ENCODE data around the gene CACNA2D2.

The CACNA2D2 gene

DNA sequence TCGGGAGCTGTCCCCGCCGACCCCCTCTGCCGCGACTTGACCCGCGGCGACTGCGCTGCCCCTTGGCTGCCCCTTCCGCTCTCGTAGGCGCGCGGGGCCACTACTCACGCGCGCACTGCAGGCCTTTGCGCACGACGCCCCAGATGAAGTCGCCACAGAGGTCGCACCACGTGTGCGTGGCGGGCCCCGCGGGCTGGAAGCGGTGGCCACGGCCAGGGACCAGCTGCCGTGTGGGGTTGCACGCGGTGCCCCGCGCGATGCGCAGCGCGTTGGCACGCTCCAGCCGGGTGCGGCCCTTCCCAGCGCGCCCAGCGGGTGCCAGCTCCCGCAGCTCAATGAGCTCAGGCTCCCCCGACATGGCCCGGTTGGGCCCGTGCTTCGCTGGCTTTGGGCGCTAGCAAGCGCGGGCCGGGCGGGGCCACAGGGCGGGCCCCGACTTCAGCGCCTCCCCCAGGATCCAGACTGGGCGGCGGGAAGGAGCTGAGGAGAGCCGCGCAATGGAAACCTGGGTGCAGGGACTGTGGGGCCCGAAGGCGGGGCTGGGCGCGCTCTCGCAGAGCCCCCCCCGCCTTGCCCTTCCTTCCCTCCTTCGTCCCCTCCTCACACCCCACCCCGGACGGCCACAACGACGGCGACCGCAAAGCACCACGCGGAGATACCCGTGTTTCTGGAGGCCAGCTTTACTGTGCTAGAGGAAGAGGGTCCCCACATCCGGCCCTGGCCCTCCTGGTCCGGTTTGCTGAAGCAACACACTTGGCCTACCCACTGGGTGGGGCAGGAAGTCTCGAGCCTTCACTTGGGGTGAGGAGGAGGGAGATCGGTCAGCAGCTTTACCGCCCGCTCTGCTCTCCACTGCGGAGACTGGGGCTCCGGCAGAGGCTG is 162.7 kb downstream of the CACNA2D2 start, which contains the start of gene RASSF1:
RASSF1 (minus strand) TSS at position 389 of the 882 bp plus-strand sequence; CDS start at position 358, 31 bp downstream.
- FAIRE-seq, result no peak

DNA sequence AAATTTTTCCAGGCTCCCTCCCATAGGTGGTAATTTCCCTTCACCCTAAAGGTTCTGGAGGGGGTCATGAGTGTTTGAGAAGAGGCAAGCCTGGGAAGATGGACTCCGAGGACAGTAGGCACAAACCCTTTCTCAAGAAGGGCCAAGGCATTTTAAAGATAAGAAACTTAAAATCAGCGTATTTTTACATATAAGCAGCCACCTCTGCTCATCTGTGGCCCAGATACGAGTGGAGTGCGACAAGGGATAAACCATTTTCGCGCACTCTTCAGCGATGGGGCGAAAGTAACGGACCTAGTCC is 163.3 kb downstream of the CACNA2D2 start:
- no peak for FAIRE-seq

DNA sequence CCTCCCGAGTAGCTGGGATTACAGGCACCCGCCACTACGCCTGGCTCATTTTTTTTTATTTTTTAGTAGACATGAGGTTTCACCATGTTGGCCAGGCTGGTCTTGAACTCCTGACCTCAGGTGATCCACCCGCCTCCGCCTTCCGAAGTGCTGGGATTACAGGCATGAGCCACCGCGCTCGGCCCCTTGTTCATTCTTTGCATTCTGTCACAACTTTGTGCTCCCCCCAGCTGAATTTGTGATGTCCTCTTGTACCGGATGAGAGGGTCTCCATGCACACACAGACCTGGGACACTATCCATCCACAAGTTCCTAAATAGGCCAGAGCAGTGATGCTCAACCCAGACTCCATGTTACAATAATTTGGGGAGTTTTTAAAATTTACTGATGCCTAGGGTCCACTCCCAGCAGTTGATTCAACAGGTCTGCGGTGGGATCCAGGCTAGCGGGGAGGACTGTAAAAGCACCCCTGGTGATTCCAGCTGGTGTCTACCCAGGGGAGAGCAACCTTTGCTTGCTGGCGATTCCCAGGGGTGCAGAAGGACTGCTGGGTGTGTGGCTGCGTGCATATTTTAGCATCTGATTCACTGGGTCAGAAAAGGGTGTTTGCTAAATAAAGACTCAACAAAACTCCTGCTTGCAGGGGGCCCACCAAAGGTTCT is 163.8 kb downstream of the CACNA2D2 start:
- FAIRE-seq, result no peak

DNA sequence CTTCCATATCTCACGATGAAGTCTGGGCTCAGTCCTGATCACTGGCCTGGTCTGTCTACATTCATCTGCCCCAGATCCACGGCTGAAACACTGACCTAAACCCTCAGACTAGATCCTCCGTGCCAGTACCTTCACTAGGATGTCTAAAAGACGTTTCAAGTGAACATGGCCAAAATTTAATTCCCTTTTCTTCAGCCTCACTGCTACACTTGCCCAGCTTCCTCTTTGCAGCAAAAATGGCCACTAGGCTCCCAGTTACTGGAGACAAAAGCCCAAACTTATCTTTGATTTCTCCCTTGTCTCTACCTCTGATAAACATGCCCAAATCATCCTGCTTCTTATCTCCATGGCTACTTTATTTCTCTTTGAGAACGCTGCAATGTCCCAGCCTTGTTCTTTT is 164.5 kb downstream of the CACNA2D2 start:
- no peak for FAIRE-seq

DNA sequence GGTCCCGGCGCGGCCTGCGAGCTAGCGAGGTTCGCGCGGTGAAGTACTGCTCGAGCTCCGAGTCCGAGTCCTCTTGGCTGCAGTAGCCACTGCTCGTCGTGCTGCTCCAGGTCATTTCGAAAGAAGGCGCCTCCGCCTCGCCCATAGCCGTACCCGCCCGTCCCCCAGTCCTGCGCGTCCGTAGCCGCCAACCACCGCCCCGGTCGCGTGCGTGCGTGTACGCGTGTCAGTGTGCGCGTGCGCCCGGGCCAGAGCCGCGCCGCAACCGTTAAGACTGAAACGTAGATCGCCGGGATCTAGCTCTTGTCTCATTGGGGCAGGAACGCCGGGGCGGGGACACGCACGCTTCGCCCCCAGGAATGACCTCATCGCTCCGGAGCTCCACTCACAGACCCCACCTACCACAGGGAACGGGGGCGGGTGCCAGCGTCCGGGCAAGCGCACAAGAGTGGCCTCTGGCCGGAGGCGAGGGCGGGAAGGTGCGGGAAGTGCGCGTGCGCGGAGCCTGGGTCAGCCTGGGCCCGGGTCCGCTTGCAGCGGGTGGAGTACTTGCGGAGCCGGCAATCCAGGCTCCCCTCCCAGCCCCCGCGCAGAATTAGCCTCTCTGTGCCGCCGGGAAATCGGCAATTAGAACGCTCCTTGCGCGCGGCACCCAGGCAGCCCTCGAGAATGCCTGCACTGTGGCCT is 166.1 kb downstream of the CACNA2D2 start:
- peak; percentile 97 for FAIRE-seq

DNA sequence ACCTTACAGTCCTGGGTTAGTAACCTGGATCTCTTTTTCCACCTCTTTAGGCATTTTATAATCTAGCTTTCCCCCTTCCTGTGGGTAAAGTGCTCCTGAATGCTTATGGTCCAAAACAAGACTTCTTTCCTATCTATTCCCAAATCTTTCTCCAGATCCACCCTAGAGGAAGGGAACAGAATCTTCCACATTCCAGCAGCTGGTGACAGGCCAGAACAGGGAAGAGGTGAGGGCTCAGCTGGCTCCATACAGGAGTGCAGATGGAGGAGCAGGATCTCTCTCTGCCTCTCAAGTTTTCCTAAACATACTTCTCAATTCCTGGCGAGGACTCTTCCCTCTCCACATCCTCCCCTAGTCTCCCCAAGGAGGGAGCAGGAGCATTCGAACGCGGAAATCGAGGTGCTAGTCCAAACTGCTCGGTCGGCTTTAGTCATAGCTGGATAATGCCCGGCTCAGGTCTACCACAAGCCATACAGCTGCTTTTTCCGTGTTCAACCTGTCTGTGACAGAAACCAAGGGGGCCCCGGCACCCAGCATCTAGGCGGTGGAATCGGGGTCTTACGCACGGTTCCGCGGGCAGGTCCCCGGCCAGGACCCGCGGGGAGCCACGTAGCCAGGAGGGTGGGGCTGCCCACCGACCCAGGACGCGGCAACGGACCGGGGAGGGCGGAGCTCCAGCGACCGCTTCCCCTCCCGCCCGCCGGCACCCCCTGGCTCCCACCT is 166.8 kb downstream of the CACNA2D2 start:
- FAIRE-seq, result no peak

DNA sequence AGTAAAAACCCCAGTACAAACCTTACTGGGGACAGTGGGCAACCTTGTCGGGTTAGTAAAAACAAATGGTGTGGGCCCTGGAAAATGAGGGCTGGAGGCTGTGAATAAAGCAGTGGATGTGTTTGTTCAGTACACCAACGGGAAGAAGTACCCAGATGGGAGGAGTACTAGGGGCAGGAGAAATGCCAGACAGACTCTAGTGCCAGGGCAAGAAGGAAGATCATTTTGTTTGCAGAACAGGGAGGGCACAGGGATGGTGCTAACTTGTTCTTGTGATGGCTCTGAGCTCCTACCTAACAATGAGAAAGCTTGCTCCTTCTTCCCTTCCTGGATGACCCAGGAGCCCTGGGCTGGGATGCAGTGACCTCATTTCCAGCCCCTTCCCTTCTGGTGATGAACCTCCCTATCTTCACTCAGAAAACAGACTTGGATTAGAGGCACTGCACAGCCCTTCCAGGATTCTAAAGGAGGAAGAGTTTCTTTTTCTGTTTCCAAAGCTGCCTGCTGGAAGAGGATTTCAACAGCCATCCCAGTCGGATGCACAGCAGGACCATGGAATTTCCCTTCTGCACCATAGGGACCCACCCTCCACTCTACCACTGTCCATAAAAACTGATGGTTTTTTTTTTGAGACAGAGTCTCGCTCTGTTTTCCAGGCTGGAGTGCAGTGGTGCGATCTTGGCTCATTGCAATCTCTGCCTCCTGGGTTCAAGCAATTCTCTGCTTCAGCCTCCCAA is 168.9 kb downstream of the CACNA2D2 start:
- FAIRE-seq, result no peak

DNA sequence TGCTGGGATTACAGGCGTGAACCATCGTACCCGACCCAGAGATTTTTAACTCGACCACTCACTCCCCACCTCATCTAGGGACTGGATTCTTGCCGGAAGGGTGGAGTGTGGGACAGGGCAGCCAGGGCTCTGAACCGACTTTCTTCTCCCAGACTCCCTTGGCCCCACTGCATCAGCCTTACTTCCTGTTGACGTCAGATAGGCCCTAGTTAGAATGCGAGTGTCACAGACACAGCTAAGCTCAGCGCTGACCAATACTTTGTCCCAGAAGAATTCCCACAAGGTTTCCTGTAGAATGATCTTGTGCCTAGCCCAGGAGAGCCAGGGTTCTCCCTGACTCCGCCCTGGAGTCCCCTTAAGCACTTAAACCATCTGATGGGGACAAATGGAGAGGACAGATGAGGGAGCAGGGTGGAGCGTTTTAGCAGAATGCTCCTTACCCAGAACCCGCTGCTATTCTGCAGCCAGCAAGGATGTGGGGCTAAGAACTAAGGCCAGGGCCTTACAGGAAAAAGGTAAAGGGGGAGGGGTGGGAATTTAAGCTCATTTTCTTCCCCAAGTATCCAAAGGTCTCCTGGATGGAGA is 169.6 kb downstream of the CACNA2D2 start:
- FAIRE-seq, result no peak

DNA sequence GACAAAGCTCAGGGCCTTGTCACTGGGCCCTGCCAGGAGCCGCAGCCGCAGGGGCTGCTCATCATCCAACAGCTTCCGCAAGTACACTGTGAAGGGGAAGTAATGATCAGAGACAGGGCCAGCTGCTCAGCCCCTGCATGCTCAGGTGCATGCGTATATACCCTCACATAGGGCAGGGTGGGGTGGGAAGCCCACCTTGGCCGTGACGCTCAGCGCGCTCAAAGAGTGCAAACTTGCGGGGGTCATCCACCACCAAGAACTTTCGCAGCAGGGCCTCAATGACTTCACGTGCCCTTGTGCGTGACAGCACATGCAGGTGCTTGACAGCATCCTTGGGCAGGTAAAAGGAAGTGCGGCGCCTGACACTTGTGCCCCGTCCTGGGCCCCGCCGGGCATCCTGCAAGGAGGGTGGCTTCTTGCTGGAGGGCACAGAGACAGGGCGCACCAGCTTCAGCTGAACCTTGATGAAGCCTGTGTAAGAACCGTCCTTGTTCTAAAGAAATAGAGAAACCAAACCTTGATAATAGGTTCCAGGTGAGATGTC is 172.0 kb downstream of the CACNA2D2 start:
- FAIRE-seq, result no peak

DNA sequence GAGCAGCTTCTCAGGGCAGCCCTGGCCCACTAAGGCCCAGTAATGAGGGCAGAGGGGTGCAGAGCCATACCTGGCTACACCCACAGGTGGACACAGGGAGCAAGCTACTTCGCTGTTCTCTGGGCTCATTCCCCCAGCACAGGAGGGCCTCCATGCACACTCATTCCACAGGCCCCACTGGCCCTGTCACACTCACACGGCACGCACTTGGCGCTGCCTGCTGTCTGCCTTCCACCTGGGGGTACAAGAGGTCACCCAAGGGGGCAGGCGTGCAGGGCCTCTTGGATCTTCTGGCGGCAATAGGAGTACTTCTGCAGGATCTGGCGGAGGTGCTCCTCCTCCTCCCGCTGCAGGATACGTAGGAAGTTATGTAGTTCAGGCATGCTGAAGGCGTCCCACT is 173.1 kb downstream of the CACNA2D2 start:
- FAIRE-seq, result no peak

DNA sequence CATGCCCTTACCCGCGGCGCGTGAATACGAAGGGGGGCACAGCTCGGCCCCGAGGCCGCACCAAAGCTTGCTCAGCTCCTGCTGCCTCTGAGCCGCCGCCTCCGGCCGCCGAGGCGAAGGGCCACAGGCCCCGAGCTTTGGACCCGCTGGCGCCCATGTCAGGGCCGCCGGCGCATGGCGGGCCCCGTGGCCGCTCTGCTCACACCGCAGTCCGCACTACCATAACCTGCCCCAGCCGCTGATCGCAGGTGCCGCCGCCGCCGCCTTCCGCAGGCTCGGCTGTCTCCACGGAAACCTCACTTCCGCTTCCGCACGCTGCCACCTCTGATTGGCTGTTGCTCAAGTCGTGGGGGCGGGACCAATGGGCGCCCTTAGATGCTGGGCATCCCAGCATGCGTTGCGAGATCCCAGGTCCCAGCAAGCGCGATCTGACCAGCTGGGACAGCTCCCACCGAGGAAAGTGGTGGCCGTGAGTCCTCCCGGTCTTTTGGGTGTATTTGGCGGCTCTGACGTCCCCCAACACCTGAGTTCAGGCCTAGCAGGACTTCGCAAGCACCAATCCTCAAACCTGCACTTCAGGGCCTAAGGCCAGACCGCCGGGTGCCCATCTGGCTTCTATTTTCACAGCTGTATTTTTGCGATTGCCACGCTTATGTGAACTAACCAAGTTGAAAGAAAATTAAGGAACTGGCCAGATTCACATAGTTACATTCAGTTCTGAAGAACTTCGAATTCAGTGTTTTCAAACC is 175.3 kb downstream of the CACNA2D2 start, which contains the start of gene TUSC2:
TUSC2 (minus strand) TSS at position 281 of the 749 bp plus-strand sequence; CDS start at position 157, 124 bp downstream.
- FAIRE-seq, result peak; percentile 93

DNA sequence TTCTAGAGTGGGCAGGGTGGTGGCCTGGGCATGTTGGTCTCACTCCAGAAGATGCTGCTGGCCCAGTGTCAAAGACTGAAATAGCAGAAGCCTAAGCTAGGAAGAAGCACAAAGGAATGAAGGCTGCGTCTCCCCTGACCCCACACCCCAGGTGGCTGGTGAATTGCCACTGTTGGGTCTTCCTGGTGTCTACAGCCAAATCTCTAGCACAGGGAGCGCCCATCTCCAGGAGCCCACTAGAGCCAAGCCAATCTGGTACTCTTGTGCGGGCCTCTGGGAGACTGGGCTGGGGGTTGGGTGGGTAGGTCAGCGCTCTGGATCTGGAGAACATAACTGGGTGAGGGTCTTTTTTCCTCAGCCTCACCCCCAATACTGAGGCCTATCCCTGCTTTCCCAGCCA is 176.3 kb downstream of the CACNA2D2 start:
- no peak for FAIRE-seq

DNA sequence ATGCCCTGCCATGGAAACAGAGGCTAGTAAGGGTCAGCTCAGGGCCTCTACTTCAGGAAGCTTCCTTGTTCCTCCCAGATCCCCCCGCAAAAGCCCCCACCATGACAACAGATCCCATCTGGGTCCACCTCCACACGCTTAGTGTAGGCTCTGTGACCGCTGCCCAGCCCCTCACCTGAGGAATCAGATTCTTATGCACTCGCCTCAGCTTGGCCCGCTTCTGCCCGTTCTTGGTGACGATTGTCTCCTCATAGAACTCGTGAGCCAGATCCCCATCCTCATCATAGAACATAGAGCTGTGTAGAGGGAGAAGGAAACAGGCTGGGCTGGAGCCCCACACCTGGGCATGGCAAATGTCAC is 177.3 kb downstream of the CACNA2D2 start:
- FAIRE-seq, result no peak

DNA sequence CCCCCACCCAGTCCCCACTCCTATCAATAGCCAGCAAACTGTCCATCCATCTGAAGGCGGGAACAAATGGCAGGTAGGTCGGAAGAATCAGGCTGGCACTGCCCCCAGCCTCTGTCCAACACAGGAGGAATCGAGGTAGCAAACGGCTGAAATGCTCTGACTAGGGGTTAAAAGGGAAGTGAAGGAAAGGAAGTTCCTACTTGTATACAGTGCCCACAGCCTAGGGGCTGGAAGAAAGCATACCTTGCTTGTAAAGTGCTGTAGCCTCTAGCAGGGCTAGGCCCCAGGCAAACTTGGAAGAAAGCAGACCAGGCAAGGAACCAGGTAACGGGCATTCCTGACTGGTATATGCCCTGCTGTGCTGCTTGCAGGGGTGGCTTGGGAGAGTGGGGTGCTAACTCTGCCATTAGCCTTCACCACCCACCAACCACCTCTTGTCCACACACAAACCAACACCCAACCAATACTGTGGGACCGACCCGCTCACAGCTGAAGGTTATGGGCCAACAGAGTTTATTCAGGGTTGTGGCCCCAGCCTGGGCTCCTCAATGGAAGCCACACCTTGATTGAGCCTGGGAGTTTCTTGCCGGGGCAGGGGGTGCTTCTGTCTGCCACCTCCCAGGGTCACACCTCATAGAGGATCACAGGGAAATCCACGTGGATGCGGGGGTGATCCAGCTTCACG is 177.8 kb downstream of the CACNA2D2 start:
- FAIRE-seq, result no peak

DNA sequence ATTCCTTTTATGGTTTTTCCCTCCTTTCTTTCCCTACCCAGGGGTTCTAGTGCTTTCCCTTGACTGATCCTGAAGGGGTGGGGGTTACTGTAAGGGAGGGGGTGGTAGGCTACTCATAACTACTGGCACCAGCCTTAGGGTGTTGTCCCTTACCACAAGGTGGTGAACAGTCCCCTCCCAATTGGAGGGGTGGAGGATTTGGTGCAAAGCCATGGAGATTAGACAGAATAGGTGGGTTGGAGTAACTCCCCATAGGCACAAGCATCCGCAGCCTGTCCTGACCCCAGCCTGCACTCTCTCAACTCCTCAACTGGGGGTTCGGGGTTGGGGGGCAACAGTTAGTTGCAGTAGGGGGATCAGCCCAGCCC is 178.3 kb downstream of the CACNA2D2 start:
- no peak for FAIRE-seq

DNA sequence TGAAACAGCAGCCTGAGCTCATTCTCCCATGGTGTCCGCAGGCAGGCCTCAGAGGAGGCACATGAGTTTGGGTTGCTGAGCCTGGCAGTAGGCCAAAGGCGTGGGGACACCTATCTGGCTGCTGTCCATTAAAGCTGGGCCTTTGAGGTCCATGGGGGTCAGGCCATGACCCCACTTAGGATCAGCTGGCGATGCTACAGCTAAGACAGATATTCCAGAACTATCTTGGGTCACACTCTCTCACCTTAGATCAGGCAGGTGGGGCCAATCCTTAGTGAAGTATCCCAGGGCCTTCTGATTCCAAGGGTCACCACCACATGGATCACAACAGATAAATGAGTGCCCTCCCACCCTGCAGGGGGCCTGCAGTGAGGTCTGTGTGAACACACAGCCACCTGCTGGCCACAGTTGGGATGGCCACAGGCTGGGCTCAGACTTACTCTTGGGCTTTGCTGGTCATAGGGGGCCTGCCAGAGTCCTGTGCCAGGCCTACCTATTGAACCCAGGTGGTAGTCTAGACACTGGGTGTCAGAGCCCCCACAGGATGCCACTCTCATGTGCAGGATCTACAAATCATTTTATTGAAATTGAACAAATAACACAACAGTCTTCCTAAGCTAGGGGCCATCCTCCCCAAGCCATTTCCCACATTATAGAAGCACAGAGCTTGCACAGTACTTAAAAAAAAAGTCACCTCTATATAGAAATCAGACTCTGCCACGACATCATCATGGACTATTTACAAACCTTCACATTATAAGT is 178.9 kb downstream of the CACNA2D2 start:
- FAIRE-seq, result no peak

DNA sequence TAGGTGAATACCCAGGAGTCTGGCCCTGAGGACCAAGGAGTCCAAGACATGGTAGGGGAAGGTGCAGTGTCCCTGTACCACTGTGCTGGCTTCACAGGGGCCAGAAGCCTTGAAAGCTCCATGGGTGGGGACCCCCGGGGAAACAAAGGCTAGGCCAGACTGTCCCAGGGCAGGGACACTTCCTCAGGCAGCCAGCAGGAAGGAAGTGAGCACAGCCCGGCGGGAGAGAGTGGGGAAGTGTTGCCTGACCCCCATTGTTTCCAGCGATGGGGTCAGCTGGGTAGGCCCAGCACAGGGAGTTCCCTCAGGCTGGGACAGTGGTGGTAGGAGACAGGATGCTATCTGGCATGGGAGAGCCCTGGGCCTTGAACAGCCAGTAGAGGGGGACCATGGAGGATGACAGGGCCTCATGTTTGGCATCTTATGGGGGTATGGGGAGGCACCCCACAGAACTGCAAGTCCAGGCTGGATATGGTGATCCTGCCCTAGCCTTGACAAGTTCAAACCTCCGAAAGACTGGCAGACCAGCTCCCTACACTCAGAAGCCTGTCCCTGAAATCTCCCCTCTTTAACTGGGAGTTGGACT is 179.7 kb downstream of the CACNA2D2 start:
- FAIRE-seq, result no peak

DNA sequence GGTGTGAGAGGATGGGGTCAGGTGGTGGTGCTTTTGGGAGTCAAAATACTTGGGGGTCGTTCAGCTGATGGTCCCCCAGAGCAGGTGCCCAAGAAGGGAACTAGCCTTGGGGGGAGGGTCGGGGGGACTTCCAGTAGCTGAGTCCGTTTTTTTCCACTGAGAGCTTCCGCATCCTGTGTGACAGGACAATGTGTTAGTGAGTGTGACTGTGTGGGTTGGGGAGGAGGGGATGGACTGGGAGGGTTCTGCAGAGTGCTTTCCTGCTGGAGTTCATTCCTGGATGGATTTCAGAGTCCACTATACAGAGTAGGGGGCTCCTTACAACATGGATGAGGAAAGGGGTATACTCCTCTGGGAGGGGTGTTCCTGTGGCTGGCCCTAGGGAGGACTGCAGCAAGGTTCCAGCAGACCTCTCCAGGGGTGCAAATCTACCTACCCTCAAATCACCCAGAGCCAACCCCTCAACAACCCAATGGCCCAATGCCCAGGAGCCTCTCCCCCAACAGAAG is 180.3 kb downstream of the CACNA2D2 start:
- FAIRE-seq, result no peak
